ENCODE data around the gene B4GALT7.
"Not testable (repeated sequence)": the region's sequence is repeated elsewhere in the genome, so short reads cannot be mapped to it uniquely, and the experiment has no call there.

B4GALT7 gene

DNA sequence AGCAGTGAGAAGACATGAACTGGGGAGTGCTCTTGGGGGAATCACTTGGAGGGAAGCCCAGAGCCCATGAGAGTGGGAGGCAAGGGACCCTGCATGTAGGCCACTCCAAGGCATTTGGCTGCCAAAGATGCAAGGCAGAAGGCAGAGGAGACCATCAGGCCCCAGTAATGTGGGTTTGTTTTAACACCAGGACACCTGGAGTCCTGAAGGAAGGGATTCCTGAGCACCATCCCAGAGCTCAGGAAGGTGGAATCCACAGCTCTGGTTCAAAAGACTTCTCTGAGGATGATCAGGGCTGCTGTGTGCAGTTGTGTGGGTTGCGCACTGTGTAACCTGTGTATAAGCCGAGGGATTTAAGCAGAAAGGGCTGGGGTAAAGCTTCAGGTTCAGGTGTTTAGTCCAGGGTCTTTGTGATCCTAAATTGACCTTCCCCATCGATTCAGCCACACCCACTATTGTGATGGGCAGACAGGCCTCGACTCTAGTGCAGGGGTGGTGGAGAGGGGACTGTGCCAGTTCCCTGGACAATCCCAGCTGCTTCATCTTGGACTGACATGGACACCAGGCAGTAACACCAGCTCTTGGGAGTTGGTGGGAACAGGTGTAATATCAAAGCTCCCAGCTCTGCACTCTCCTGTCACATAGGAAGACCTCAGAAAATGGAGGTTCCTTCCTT lies 11.0 kb downstream of the B4GALT7 start:
- H3K27ac ChIP-seq, result no peak overlapping the region
- TF ChIP-seq, protein P1, sequence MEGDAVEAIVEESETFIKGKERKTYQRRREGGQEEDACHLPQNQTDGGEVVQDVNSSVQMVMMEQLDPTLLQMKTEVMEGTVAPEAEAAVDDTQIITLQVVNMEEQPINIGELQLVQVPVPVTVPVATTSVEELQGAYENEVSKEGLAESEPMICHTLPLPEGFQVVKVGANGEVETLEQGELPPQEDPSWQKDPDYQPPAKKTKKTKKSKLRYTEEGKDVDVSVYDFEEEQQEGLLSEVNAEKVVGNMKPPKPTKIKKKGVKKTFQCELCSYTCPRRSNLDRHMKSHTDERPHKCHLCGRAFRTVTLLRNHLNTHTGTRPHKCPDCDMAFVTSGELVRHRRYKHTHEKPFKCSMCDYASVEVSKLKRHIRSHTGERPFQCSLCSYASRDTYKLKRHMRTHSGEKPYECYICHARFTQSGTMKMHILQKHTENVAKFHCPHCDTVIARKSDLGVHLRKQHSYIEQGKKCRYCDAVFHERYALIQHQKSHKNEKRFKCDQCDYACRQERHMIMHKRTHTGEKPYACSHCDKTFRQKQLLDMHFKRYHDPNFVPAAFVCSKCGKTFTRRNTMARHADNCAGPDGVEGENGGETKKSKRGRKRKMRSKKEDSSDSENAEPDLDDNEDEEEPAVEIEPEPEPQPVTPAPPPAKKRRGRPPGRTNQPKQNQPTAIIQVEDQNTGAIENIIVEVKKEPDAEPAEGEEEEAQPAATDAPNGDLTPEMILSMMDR (conservative IDR thresholded peaks at IDR 0.05), result no peak

- TF ChIP-seq, protein P1 (conservative IDR thresholded peaks at IDR 0.05), result no peak
- no peak overlapping the region for H3K27ac ChIP-seq
Measured at GRCh38 chr5:177611446-177612214, 11.7 kb downstream of the B4GALT7 start.

DNA sequence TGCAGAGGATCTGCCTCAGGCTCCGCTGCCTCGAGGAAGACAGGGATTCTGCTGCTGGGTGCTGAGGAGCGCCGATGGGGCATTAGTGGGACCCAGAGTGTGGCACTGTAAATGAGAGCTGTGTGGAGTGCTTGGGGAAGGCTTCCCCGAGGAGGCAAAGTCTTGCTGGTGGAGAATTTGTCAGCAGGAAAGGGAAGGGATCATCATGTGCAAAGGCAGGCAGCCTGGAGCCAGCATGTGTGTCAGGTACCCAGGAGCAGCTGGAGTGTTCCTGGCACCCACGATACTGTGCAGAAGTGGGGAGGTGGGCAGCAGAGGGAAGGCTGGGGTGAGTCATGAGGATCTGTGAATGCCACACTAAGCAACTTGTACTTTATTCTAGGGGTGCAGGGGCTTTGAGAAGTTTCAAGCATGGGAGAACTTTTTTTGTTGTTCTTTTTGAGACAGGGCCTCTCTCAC lies 12.3 kb downstream of the B4GALT7 start:
- H3K27ac ChIP-seq, result no peak overlapping the region
- TF ChIP-seq, protein P1 (conservative IDR thresholded peaks at IDR 0.05), result no peak

DNA sequence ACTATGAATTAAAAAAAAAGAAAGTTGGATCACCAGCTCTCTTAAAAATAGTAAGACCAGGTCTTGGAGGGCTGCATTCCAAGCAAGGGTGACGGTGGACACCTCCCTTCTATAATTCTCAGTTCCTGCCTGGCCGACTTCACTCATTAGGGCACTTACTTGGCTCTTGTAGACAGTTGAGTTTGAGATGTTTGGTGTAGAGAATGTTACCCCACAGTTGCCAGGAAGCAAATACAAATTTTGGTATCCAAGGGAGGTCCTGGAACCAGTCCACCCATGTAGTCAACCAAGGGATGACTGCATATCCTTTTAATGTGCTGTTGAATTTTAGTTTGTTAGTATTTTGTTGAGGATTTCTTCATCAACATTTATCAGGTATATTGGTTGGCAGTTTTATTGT lies 20.6 kb downstream of the B4GALT7 start:
- TF ChIP-seq, protein P1 (conservative IDR thresholded peaks at IDR 0.05), result no peak
- H3K27ac ChIP-seq, result no peak overlapping the region

- not testable (repeated sequence) for H3K27ac ChIP-seq
Measured at GRCh38 chr5:177624172-177624571, 24.2 kb downstream of the B4GALT7 start.

DNA sequence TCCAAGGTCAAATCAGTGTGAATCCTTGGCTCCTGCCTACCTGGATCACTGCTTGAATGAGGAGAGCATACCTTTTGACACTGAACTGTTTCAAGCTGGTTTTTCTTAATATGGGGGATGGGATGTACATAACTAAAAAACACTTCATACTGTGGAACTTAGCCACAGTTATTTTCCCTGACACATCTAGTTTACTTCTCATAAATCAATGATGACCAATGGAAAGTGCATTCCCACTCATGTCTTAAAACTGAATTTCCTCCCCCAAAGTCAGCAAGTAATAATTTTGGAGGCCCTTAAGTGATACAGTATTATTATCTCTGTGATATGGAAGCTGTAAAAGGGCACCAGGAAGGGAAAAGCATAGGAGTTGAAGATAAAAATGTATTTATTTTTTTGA lies 30.3 kb downstream of the B4GALT7 start:
- H3K27ac ChIP-seq, result not testable (repeated sequence)

- not testable (repeated sequence) for H3K27ac ChIP-seq
Measured at GRCh38 chr5:177634912-177635311, 35.0 kb downstream of the B4GALT7 start.

GRCh38 chr5:177645462-177645861 lies 45.5 kb downstream of the B4GALT7 start:
- H3K27ac ChIP-seq, result not testable (repeated sequence)

DNA sequence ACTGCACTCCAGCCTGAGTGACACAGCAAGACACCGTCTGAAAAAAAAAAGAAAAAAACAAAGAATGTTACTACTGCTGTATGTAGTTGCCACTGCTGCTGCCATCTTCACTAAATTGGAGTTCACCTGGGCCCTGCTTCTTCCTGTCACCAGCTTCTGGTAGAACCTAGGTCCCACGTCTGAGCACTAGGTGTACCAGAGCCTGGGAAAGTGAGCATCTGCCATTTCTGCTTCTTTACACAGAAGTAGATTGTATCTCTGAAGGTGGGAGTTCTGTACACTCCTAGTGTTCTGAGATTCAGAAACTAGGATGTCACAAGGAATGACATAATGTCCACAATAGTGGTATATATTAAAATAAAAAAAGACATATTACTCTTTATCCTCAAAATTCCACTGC lies 51.3 kb downstream of the B4GALT7 start:
- not testable (repeated sequence) for H3K27ac ChIP-seq

DNA sequence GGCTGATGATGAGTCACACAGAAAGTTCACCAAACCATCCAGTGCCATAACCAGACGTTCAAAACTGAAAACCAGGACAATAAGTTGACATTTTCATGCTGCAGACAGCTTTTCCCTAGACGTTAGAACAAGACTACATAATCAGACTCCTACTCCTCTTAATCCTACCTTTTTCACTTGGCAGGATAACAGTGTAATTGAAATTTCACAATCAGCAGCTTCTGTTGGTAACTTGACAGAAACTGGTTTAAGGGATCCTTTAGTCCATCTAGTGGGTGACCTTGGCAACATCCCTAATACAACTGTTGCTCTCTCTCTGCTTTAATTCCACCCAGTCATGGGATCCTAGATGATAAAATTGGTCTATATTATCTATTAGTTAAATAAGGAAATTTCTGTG lies 57.9 kb downstream of the B4GALT7 start:
- H3K27ac ChIP-seq, result not testable (repeated sequence)

DNA sequence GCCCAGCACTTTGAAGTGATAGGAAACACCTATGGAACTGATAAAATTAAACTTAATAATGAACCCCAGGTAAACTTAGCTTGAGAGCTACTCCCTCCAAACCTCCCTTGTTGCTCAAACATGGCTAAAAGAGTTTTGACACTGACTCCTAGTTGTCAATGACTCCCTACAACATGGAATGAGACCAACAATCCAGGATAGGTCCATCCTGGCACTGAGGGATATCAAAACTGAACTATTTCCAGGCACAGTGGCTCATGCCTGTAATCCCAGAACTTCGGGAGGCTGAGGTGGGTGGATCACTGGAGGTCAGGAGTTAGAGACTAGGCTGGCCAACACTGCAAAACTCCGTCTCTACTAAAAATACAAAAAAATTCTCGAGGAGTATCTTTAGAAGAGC lies 58.6 kb downstream of the B4GALT7 start:
- not testable (repeated sequence) for H3K27ac ChIP-seq
